Prostate gland (tissue), 2 donors: Measurements from ENCODE around the gene PSMA6. TPM values are rescaled to one million over a fixed set of nuclear protein-coding genes. Genes with fewer than 3 reads are reported as not detected.
"Not testable (repeated sequence)": the region's sequence is repeated elsewhere in the genome, so short reads cannot be mapped to it uniquely, and the experiment has no call there.

Experiments used
- DNase-seq: peaks from one replicate; pipeline ENCODE4 v3.0.0-alpha.2; 2019; ENCODE audit warnings: low spot score
- H3K27ac ChIP-seq, 2 donors: fragments of 200-600 bp; sonication (generic); 2 replicates each; pipeline ENCODE4 v1.5.1; 2017 to 2019
- H3K27me3 ChIP-seq: fragments of 200-600 bp; sonication (generic); replicated peaks from 2 replicates; pipeline ENCODE4 v1.5.1; 2019; ENCODE audit not compliant: insufficient read depth
- H3K36me3 ChIP-seq, 2 donors: fragments of 200-600 bp; sonication (generic); 1 replicate in 1 of 2; 2 replicates in 1 of 2; pipeline versions ENCODE4 v1.5.1 to v1.8.1; 2017 to 2019
- H3K4me1 ChIP-seq: fragments of 200-600 bp; sonication (generic); replicated peaks from 2 replicates; pipeline ENCODE4 v1.5.1; 2019
- H3K4me3 ChIP-seq, 2 donors: fragments of 200-600 bp; sonication (generic); 2 replicates each; pipeline ENCODE4 v1.5.1; 2017 to 2019
- H3K9me3 ChIP-seq: fragments of 200-600 bp; sonication (generic); 2 replicates; pipeline ENCODE4 v1.5.1; 2017
- POLR2A ChIP-seq: fragments of 450-650 bp; IDR thresholded peaks from one replicate; pipeline ENCODE4 v1.6.1; 2016; ENCODE audit warnings: antibody characterized with exemption, mild to moderate bottlenecking
- POLR2AphosphoS5 ChIP-seq: sonication (generic); formaldehyde crosslinking; IDR thresholded peaks from one replicate; pipeline ENCODE4 v1.6.1; 2017; ENCODE audit warnings: antibody characterized with exemption
- WGBS: methylation state at CpG from one replicate; pipeline ENCODE4 v1.1.5; 2018; 5-methylcytosine and 5-hydroxymethylcytosine counted together
- intact Hi-C: fragments of 100-400 bp; cut with DNase I; formaldehyde crosslinking; loops from one replicate; pipeline ENCODE4 v1.14.2; 2022
- total RNA-seq, 2 donors: library from RNA; depleted of rRNA; stranded (reverse); fragments of >200 nt; gene quantifications; one replicate each; pipeline ENCODE4 v1.1.0, GENCODE V29; 2016
- TF ChIP-seq, protein P1 (sequence below), 4 experiments: fragments of 200-600 bp in 2 of 4; fragments of 450-650 bp in 2 of 4; sonication (generic) in 2 of 4; IDR thresholded peaks; 1 replicate in 3 of 4; 2 replicates in 1 of 4; pipeline ENCODE4 v1.5.1; 2016 to 2019; ENCODE audit warnings: antibody characterized with exemption in 4 of 4, mild to moderate bottlenecking in 2 of 4, moderate library complexity in 2 of 4

Gene PSMA6
- total RNA-seq, 2 donors from 2014 or later: 84.1 to 181 TPM

- H3K4me3 ChIP-seq: no peak overlapping the region
- no peaks in the 10 kb centered on the region for H3K36me3 ChIP-seq
- H3K9me3 ChIP-seq: no peaks in the 10 kb centered on the region
- intact Hi-C loops: no loop called here
- H3K4me1 ChIP-seq: peaks cover 8% of the 10 kb centered on the region
- DNase-seq: no peak
- TF ChIP-seq POLR2A: no peak
- TF ChIP-seq, protein P1, sequence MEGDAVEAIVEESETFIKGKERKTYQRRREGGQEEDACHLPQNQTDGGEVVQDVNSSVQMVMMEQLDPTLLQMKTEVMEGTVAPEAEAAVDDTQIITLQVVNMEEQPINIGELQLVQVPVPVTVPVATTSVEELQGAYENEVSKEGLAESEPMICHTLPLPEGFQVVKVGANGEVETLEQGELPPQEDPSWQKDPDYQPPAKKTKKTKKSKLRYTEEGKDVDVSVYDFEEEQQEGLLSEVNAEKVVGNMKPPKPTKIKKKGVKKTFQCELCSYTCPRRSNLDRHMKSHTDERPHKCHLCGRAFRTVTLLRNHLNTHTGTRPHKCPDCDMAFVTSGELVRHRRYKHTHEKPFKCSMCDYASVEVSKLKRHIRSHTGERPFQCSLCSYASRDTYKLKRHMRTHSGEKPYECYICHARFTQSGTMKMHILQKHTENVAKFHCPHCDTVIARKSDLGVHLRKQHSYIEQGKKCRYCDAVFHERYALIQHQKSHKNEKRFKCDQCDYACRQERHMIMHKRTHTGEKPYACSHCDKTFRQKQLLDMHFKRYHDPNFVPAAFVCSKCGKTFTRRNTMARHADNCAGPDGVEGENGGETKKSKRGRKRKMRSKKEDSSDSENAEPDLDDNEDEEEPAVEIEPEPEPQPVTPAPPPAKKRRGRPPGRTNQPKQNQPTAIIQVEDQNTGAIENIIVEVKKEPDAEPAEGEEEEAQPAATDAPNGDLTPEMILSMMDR (IDR thresholded peaks at IDR 0.05): no peak
- no peak for TF ChIP-seq POLR2AphosphoS5
- peak overlapping the region in 1 of 2 donors; percentile 52 for H3K27ac ChIP-seq
- H3K27me3 ChIP-seq: no peaks in the 10 kb centered on the region
- WGBS: 79% methylated on average over 4 of the region's 4 CpGs
These were observed 59.7 kb downstream of the PSMA6 start for GRCh38 chr14:35351897-35352273.

DNA sequence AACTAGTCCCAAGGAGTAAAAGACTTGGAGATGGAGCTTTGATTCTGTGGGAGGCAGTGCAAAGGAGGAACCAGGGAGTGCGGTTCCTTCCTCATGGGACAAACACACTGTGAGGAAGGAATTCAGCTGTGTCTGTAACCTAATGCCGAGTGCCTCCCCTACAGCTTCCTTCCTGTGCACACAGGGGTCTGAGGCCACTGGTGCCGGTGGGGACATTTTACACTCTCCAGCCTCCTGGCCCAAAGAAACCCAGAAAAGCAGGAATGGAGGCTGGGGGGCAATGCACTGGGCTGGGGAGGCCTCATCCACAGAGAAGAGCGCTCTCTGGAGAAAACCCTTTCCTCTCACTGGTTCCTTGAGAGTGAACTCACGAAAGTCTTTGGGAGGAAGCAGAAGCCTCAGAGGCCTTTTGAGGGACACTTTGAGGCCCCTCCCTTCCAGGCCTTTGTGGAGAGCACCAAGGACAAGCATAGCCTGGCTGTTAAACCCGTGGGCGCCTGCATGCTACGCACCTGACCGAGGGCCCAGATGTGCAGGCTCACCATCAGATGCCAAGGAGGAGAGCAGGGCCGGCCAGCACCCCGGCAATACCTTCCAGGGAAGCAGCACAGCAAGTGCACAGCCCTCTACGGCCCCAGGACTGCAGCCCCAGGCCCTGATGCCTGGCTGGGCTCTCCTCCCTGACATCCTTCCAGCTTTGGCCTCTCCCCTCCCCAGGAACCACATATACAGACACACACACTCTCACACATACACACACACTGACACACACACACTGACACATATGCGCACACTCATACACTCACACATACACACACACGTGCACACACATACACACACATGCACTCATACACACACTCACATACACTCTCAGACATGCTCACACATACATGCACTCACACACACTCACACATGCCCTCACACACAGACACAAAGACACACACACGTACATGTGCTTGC lies 60.4 kb downstream of the PSMA6 start:
- Histone ChIP-seq H3K4me3 (no peak overlapping the region), H3K4me1 (peaks cover 8% of the 10 kb centered on the region), H3K27ac (peak overlapping the region in 1 of 2 donors; percentile 52), H3K36me3 (no peaks in the 10 kb centered on the region), H3K9me3 (no peaks in the 10 kb centered on the region), H3K27me3 (no peaks in the 10 kb centered on the region)
- intact Hi-C loops: no loop called here
- TF ChIP-seq POLR2AphosphoS5 (no peak), POLR2A (no peak)
- TF ChIP-seq, protein P1 (IDR thresholded peaks at IDR 0.05): no peak
- 72% methylated on average over 15 of the region's 15 CpGs for WGBS
- DNase-seq: no peak

DNA sequence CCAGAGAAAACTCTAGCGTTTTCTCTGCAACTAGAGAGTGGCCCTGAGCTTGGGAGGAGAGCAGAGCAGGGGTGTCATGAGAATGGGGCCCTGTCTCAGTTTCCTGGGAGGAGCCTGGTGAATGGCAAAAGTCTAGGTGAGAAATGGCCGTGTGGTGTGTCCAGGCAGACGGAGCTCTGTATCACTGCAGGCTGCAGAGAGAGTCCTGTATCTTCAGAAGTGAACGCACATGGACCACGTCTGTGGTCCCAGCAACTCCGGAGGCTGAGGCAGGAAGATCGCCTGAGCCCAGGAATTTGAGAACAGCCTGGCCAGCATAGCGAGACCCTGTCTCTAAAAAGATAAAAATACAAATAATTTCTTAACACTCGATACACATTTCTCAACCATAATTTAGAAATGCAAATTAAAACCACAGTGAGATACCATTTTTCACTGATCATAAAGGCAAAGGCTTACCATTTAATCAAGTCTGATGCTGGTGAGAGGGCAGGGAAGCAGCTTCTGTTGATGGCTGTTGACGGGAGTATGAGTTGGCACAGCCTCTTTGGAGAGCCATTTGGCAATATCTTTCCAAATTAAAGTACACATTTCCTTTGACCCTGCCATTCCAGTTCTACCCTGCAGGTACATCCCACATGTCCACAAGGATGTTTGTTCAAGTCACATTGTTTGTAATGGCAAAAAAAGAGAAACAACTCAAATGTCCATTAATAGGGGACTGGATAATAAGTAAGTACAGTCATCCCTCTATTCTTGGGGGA lies 61.4 kb downstream of the PSMA6 start:
- Histone ChIP-seq H3K9me3 (no peaks in the 10 kb centered on the region), H3K4me3 (no peak overlapping the region), H3K27ac (peak overlapping the region; percentile 41 to 52), H3K36me3 (no peaks in the 10 kb centered on the region), H3K4me1 (peaks cover 8% of the 10 kb centered on the region), H3K27me3 (no peaks in the 10 kb centered on the region)
- TF ChIP-seq POLR2A (no peak), POLR2AphosphoS5 (peak; percentile 82)
- TF ChIP-seq, protein P1 (IDR thresholded peaks at IDR 0.05): peak in 2 of 4 experiments; percentile 15 to 41
- WGBS: 71% methylated on average over 10 of the region's 10 CpGs
- intact Hi-C loops: no loop called here
- DNase-seq: peak; percentile 63

DNA sequence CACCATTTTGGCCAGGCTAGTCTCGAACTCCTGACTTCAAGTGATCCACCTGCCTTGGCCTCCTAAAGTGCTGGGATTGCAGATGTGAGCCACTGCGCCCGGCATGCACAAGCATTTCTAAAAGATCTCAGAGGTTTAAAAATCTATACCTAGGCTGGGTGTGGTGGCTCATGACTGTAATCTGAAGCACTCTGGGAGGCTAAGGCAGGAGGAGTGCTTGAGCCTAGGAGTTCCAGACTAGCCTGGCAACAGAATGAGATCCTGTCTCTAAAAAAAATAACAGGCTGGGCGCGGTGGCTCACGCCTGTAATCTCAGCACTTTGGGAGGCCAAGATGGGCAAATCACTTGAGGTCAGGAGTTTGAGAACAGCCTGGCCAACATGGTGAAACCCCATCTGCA lies 63.1 kb downstream of the PSMA6 start:
- H3K4me3 ChIP-seq, H3K4me1 ChIP-seq, intact Hi-C loops, H3K27me3 ChIP-seq, H3K36me3 ChIP-seq, DNase-seq, H3K9me3 ChIP-seq: not testable (repeated sequence)
- 96% methylated on average over 6 of the region's 6 CpGs for WGBS
- peak overlapping the region in 1 of 2 donors; percentile 26 for H3K27ac ChIP-seq
